OCI-LY3 (cell line): ENCODE results near the gene VKORC1.

ENCODE experiments used
- EZH2phosphoT487 ChIP-seq: fragments of 200-600 bp; shearing (Covaris generic); IDR thresholded peaks from 2 replicates; pipeline ENCODE4 v1.6.1; 2018; ENCODE audit warnings: antibody characterized with exemption, mixed run types, low read depth
- TF ChIP-seq, protein P1 (sequence below): fragments of 200-600, 300-600 bp; sonication (generic); IDR thresholded peaks from 2 replicates; pipeline ENCODE4 v1.5.1; 2014; ENCODE audit warnings: antibody characterized with exemption, low read length, low read depth

DNA sequence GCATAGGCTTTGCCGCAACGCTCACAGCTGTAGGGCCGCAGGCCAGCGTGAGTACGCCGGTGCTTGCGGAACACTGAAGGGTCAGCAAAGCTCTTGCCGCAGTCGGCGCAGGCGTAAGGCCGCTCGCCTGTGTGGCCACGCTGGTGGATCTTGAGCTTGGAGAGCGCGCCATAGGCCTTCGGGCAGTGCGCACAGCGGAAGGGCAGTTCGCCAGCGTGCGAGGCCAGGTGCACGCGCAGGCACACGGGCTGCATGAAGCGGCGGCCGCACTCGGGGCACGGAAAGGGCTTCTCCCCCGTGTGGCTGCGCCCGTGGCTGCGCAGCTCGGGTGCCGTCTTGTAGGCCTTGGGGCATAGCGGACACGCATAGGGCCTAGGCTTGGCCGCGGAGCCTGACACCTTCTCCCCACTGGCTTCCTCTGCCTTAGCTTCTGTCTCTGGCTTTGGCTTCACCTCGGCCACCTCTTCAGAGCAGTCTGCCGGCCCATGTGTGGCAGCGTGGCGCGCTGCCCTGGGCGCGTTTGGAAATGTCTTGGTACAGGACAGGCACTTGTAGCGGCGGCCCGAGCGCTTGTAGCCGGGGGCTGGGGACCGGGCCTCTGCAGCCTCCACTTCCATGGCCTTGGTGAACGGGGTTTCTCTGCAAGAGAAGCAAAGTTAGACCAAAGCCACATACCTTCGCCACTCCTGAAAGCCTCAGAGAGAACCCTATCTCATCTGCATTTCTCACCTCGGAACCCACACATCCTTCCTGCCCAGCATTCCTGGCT, 30.6 kb downstream of the VKORC1 start:
- TF ChIP-seq, protein P1, sequence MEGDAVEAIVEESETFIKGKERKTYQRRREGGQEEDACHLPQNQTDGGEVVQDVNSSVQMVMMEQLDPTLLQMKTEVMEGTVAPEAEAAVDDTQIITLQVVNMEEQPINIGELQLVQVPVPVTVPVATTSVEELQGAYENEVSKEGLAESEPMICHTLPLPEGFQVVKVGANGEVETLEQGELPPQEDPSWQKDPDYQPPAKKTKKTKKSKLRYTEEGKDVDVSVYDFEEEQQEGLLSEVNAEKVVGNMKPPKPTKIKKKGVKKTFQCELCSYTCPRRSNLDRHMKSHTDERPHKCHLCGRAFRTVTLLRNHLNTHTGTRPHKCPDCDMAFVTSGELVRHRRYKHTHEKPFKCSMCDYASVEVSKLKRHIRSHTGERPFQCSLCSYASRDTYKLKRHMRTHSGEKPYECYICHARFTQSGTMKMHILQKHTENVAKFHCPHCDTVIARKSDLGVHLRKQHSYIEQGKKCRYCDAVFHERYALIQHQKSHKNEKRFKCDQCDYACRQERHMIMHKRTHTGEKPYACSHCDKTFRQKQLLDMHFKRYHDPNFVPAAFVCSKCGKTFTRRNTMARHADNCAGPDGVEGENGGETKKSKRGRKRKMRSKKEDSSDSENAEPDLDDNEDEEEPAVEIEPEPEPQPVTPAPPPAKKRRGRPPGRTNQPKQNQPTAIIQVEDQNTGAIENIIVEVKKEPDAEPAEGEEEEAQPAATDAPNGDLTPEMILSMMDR: no peak
- TF ChIP-seq EZH2phosphoT487: no peak
